Measurements from ENCODE around the gene CFAP61. TPM values are rescaled to one million over a fixed set of nuclear protein-coding genes. Genes with fewer than 3 reads are reported as not detected.

The CFAP61 gene
- total and polyA plus RNA-seq, 9 of the 15 experiments (the other 6 are each of a cell fraction or from before 2014, with no cell fraction given) = 0.11 TPM; not detected in 8

- POLR2A ChIA-PET = interaction anchor here (0.6 to 0.7 kb wide), 2 partner anchors 35 to 1729 kb away, joined by 3 to 4 read pairs; partner anchors contain the start of genes CFAP61 and ZNF133
- Histone ChIP-seq H3K27me3 (ENCODE audit: control insufficient read depth in 2 of 2, insufficient read depth in 2 of 2, low read length in 2 of 2) (no peaks in the 10 kb centered on the region), H3K79me2 (ENCODE audit: control insufficient read depth, insufficient read depth, low read length) (peaks cover 51% of the 10 kb centered on the region), H2AFZ (ENCODE audit: low read depth, low read length) (peak within 1 kb of the TSS; percentile 90), H4K20me1 (replicated peaks; ENCODE audit: control insufficient read depth, insufficient read depth, low read length) (0 out of 2 replicates have a peak, but pooled peaks cover 2% of the 10 kb centered on the region), H3K4me3 (peak within 1 kb of the TSS; percentile 92), H3K9me3 (replicated peaks; ENCODE audit: control insufficient read depth, insufficient read depth, low read depth, low read length) (no peaks in the 10 kb centered on the region), H3K4me1 (replicated peaks in 1 of 2; ENCODE audit: control insufficient read depth in 2 of 2, insufficient read depth in 2 of 2, low read length in 2 of 2) (peaks cover 7 to 13% of the 10 kb centered on the region in 2 experiments; a peak in 4 of 5 replicates), H3K36me3 (ENCODE audit: control insufficient read depth, insufficient read depth, low read length) (peaks cover 14% of the 10 kb centered on the region; the same call in 2 of the 3 replicates), H3K4me2 (ENCODE audit: insufficient read depth, low read length) (peak within 1 kb of the TSS; percentile 96), H3K9ac (ENCODE audit: insufficient read depth in 1 of 2, low read depth in 2 of 2, low read length in 2 of 2) (peak within 1 kb of the TSS; percentile 71 to 91), H3K9me1 (ENCODE audit: control insufficient read depth, insufficient read depth, low read length) (no peaks in the 10 kb centered on the region), H3K27ac (ENCODE audit: extremely low read depth, low read depth, low read length) (peak within 1 kb of the TSS; percentile 73)
- intact Hi-C loops (cut with micrococcal nuclease) = loop anchor here (10.0 kb wide), 1 partner anchor 558 kb away; no protein-coding TSS in a partner anchor
- 1% methylated on average over 28 of the region's 81 CpGs for WGBS (ENCODE audit: insufficient coverage, low coverage, missing lambda C conversion rate)
- no TSS peak for BruUV-seq (replicated peaks)
- ATAC-seq = peak; percentile 98
- peak; percentile 80 to 91 (median 86) for DNase-seq (ENCODE audit: extremely low read depth in 1 of 4, low spot score in 3 of 4)
- FAIRE-seq = peak; percentile 79
- in situ Hi-C loops (cut with MboI) = no loop called here
- CTCF ChIA-PET (ENCODE audit: low intra/inter-chr PET ratio) = interaction anchor here (0.6 kb wide), 1 partner anchor 14 kb away, joined by 3 read pairs; no protein-coding TSS in a partner anchor
- TF ChIP-seq ZNF785 (CRISPR knock-in tag; IDR thresholded peaks at IDR 0.05) (no peak), KDM4B (IDR thresholded peaks at IDR 0.05; ENCODE audit: borderline replicate concordance in 2 of 2, low read depth in 1 of 2) (peak in 1 of 2 experiments; percentile 77; a peak in 1 of 4 replicates), ARID4B (CRISPR knock-in tag; IDR thresholded peaks at IDR 0.05) (peak; percentile 52), RBFOX2 (IDR thresholded peaks at IDR 0.05; ENCODE audit: low read depth, low read length) (peak; percentile 80), TRIM24 (IDR thresholded peaks at IDR 0.05) (peak in 1 of 2 experiments; percentile 85; a peak in 2 of 4 replicates), NR2C2 (CRISPR knock-in tag; IDR thresholded peaks at IDR 0.05) (peak; percentile 99), NR2C2 (tag; IDR thresholded peaks at IDR 0.05) (peak; percentile 99)
- TF ChIP-seq, protein P1, sequence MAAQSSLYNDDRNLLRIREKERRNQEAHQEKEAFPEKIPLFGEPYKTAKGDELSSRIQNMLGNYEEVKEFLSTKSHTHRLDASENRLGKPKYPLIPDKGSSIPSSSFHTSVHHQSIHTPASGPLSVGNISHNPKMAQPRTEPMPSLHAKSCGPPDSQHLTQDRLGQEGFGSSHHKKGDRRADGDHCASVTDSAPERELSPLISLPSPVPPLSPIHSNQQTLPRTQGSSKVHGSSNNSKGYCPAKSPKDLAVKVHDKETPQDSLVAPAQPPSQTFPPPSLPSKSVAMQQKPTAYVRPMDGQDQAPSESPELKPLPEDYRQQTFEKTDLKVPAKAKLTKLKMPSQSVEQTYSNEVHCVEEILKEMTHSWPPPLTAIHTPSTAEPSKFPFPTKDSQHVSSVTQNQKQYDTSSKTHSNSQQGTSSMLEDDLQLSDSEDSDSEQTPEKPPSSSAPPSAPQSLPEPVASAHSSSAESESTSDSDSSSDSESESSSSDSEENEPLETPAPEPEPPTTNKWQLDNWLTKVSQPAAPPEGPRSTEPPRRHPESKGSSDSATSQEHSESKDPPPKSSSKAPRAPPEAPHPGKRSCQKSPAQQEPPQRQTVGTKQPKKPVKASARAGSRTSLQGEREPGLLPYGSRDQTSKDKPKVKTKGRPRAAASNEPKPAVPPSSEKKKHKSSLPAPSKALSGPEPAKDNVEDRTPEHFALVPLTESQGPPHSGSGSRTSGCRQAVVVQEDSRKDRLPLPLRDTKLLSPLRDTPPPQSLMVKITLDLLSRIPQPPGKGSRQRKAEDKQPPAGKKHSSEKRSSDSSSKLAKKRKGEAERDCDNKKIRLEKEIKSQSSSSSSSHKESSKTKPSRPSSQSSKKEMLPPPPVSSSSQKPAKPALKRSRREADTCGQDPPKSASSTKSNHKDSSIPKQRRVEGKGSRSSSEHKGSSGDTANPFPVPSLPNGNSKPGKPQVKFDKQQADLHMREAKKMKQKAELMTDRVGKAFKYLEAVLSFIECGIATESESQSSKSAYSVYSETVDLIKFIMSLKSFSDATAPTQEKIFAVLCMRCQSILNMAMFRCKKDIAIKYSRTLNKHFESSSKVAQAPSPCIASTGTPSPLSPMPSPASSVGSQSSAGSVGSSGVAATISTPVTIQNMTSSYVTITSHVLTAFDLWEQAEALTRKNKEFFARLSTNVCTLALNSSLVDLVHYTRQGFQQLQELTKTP (IDR thresholded peaks at IDR 0.05; ENCODE audit: low read depth in 1 of 2, partially characterized antibody in 2 of 2) = no peak
- TF ChIP-seq, protein P2, sequence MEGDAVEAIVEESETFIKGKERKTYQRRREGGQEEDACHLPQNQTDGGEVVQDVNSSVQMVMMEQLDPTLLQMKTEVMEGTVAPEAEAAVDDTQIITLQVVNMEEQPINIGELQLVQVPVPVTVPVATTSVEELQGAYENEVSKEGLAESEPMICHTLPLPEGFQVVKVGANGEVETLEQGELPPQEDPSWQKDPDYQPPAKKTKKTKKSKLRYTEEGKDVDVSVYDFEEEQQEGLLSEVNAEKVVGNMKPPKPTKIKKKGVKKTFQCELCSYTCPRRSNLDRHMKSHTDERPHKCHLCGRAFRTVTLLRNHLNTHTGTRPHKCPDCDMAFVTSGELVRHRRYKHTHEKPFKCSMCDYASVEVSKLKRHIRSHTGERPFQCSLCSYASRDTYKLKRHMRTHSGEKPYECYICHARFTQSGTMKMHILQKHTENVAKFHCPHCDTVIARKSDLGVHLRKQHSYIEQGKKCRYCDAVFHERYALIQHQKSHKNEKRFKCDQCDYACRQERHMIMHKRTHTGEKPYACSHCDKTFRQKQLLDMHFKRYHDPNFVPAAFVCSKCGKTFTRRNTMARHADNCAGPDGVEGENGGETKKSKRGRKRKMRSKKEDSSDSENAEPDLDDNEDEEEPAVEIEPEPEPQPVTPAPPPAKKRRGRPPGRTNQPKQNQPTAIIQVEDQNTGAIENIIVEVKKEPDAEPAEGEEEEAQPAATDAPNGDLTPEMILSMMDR (IDR thresholded peaks at IDR 0.05 in 2 of 3, conservative IDR thresholded peaks at IDR 0.05 in 1 of 3; ENCODE audit: insufficient read depth in 2 of 3, low read depth in 1 of 3, low read length in 3 of 3) = peak; percentile 53 to 65 (median 61)
Measured at GRCh38 chr20:20017001-20017843, 35.1 kb upstream of the CFAP61 start, which contains the start of gene NAA20. NAA20 (plus strand) TSS chr20:20017362; CDS start chr20:20017397, 35 bp downstream.
